ENCODE measurements around the gene ALLC.

ALLC gene

GRCh38 chr2:3645745-3646389, 12.1 kb upstream of the ALLC start:
- Histone ChIP-seq H3K4me1 (ENCODE audit: insufficient read depth, low read length) (peaks cover 4% of the 10 kb centered on the region; the same call in 1 of the 2 replicates), H3K9ac (ENCODE audit: low read depth, low read length) (no peak overlapping the region), H2AFZ (ENCODE audit: low read depth, low read length) (no peak overlapping the region), H3K9me3 (ENCODE audit: insufficient read depth, low read length, severe bottlenecking) (no peaks in the 10 kb centered on the region), H3K4me2 (ENCODE audit: insufficient read depth, low read length) (no peak overlapping the region), H3K27ac (ENCODE audit: low read length) (no peak overlapping the region), H3K36me3 (ENCODE audit: insufficient read depth, low read length) (no peaks in the 10 kb centered on the region), H3K79me2 (ENCODE audit: insufficient read depth, low read length) (no peaks in the 10 kb centered on the region), H3K4me3 (ENCODE audit: low read depth in 1 of 2, low read length in 2 of 2) (no peak overlapping the region), H3K27me3 (ENCODE audit: insufficient read depth, low read length, poor library complexity) (peaks cover 5% of the 10 kb centered on the region), H4K20me1 (ENCODE audit: insufficient read depth, low read length) (no peaks in the 10 kb centered on the region)
- no peak for ATAC-seq (ENCODE audit: insufficient read depth, low read depth)
- no peak for DNase-seq
- TF ChIP-seq EZH2 (IDR thresholded peaks at IDR 0.05; ENCODE audit: borderline replicate concordance, low read depth, low read length, severe bottlenecking) = no peak
- no peak for TF ChIP-seq CTCF (IDR thresholded peaks at IDR 0.05; ENCODE audit: borderline replicate concordance, extremely low read depth, low read length, poor library complexity, severe bottlenecking)

GRCh38 chr2:3646446-3646845, 11.6 kb upstream of the ALLC start:
- H3K27me3 ChIP-seq (ENCODE audit: insufficient read depth, low read length, poor library complexity) = peaks cover 5% of the 10 kb centered on the region
- TF ChIP-seq CTCF (IDR thresholded peaks at IDR 0.05; ENCODE audit: borderline replicate concordance, extremely low read depth, low read length, poor library complexity, severe bottlenecking) (no peak), EZH2 (IDR thresholded peaks at IDR 0.05; ENCODE audit: borderline replicate concordance, low read depth, low read length, severe bottlenecking) (no peak)
- ATAC-seq (ENCODE audit: insufficient read depth, low read depth) = no peak

GRCh38 chr2:3647246-3647645, 10.8 kb upstream of the ALLC start:
- no peaks in the 10 kb centered on the region for H3K36me3 ChIP-seq (ENCODE audit: insufficient read depth, low read length)
- TF ChIP-seq CTCF (IDR thresholded peaks at IDR 0.05; ENCODE audit: borderline replicate concordance, extremely low read depth, low read length, poor library complexity, severe bottlenecking) = no peak
- no peak for TF ChIP-seq EZH2 (IDR thresholded peaks at IDR 0.05; ENCODE audit: borderline replicate concordance, low read depth, low read length, severe bottlenecking)
- peaks cover 14% of the 10 kb centered on the region for H3K4me1 ChIP-seq (ENCODE audit: insufficient read depth, low read length)
- peaks cover 4% of the 10 kb centered on the region; the same call in 1 of the 2 replicates for H4K20me1 ChIP-seq (ENCODE audit: insufficient read depth, low read length)
- peaks cover 5% of the 10 kb centered on the region for H3K27me3 ChIP-seq (ENCODE audit: insufficient read depth, low read length, poor library complexity)
- H3K27ac ChIP-seq (ENCODE audit: low read length) = no peak overlapping the region
- no peak overlapping the region for H3K4me2 ChIP-seq (ENCODE audit: insufficient read depth, low read length)
- no peak for DNase-seq
- no peaks in the 10 kb centered on the region for H3K79me2 ChIP-seq (ENCODE audit: insufficient read depth, low read length)
- no peak for ATAC-seq (ENCODE audit: insufficient read depth, low read depth)
- H3K9me3 ChIP-seq (ENCODE audit: insufficient read depth, low read length, severe bottlenecking) = no peaks in the 10 kb centered on the region
- no peak overlapping the region for H2AFZ ChIP-seq (ENCODE audit: low read depth, low read length)
- no peak overlapping the region for H3K4me3 ChIP-seq (ENCODE audit: low read depth in 1 of 2, low read length in 2 of 2)
- no peak overlapping the region for H3K9ac ChIP-seq (ENCODE audit: low read depth, low read length)

More at GRCh38 chr2:3646446-3646845, 11.6 kb upstream of the ALLC start:
- Histone ChIP-seq H3K79me2 (ENCODE audit: insufficient read depth, low read length) (no peaks in the 10 kb centered on the region), H2AFZ (ENCODE audit: low read depth, low read length) (no peak overlapping the region), H3K4me3 (ENCODE audit: low read depth in 1 of 2, low read length in 2 of 2) (no peak overlapping the region), H3K27ac (ENCODE audit: low read length) (no peak overlapping the region), H3K36me3 (ENCODE audit: insufficient read depth, low read length) (no peaks in the 10 kb centered on the region), H3K9me3 (ENCODE audit: insufficient read depth, low read length, severe bottlenecking) (no peaks in the 10 kb centered on the region), H3K4me1 (ENCODE audit: insufficient read depth, low read length) (peaks cover 6% of the 10 kb centered on the region), H4K20me1 (ENCODE audit: insufficient read depth, low read length) (no peaks in the 10 kb centered on the region), H3K9ac (ENCODE audit: low read depth, low read length) (no peak overlapping the region), H3K4me2 (ENCODE audit: insufficient read depth, low read length) (no peak overlapping the region)
- DNase-seq = no peak
